ENCODE measurements around the gene COX7A2. TPM values are rescaled to one million over a fixed set of nuclear protein-coding genes. Genes with fewer than 3 reads are reported as not detected.

COX7A2 gene
- total and polyA plus RNA-seq, 2 experiments from 2014 or later = 768 to 1,135 TPM

DNA sequence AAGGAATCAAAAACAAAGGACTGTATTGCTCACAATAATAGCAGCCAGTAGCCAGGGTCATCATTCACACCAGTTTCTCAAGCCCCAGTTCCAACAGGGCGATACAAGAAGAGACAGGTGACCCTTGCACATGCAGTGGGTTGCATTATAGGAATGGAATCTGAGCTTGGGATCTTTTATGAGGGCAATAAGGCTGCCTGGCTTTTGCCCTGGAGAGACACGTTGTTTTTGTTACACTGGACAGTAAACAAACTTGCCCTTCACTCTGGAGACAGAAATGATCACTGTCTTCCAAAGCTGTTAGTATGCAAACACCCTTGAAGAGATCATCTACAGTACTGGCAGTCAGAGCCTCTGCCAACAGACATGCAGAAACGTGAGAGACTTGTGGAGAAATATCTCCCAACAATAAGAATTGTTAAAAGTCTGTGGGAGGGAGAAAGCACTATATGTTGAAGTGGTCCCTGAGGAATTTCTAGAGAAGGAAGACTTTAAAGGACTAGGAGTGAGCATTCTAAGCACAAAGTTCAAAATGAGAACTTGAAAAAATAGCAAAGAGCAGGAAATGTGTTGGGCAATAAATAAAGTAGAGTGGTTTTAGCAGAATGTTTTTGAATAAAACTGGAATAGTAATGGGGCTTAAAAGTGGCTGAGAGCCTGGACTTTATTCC, 31.5 kb downstream of the COX7A2 start:
- Histone ChIP-seq H3K4me1 (ENCODE audit: low read depth) (peaks cover 13% of the 10 kb centered on the region), H3K36me3 (no peaks in the 10 kb centered on the region), H3K27ac (no peak overlapping the region), H3K9me3 (ENCODE audit: low read depth) (no peaks in the 10 kb centered on the region), H3K27me3 (peaks cover 24% of the 10 kb centered on the region), H3K4me3 (no peak overlapping the region)
- DNase-seq (ENCODE audit: low read depth in 1 of 2, low spot score in 1 of 2) = no peak
- TF ChIP-seq, protein P1, sequence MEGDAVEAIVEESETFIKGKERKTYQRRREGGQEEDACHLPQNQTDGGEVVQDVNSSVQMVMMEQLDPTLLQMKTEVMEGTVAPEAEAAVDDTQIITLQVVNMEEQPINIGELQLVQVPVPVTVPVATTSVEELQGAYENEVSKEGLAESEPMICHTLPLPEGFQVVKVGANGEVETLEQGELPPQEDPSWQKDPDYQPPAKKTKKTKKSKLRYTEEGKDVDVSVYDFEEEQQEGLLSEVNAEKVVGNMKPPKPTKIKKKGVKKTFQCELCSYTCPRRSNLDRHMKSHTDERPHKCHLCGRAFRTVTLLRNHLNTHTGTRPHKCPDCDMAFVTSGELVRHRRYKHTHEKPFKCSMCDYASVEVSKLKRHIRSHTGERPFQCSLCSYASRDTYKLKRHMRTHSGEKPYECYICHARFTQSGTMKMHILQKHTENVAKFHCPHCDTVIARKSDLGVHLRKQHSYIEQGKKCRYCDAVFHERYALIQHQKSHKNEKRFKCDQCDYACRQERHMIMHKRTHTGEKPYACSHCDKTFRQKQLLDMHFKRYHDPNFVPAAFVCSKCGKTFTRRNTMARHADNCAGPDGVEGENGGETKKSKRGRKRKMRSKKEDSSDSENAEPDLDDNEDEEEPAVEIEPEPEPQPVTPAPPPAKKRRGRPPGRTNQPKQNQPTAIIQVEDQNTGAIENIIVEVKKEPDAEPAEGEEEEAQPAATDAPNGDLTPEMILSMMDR (IDR thresholded peaks at IDR 0.05; ENCODE audit: low read depth, low read length) = no peak

DNA sequence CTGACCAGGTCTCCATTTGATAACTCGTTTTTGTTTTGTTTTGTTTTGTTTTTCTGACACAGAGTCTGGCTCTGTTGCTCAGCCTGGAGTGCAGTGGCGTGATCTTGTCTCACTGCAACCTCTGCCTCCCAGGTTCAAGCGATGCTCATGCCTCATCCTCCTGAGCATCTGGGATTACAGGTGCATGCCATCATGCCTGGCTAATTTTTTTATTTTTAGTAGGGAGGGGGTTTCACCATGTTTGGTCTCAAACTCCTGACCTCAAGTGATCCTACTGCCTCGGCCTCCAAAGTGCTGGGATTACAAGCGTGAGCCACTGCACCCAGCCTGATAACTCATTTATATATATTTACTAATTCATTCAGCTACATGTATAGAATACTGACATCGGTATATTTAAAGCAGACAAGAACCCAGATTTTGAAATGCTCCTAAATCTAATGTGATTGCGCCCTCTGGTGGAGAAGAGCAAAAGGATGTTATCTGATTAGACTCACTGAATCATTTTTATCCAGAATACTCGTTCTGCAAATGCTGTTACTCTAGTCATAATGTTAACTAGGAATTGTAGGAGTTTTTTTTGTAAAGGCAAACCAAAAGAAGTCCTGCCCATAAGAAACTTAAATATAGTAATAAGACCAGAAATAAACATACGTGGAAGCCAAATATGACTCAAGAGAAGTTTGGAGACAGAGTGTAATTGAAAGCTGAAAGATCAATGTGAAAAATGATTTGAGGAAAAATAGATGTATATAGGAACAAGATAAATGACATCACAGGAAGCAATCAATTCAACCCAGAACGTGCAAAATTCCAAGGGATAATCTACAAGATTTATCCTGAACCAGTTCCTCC, 32.5 kb downstream of the COX7A2 start:
- peaks cover 13% of the 10 kb centered on the region for H3K4me1 ChIP-seq (ENCODE audit: low read depth)
- TF ChIP-seq, protein P1 (IDR thresholded peaks at IDR 0.05; ENCODE audit: low read depth, low read length) = peak; percentile 67
- no peaks in the 10 kb centered on the region for H3K9me3 ChIP-seq (ENCODE audit: low read depth)
- DNase-seq (ENCODE audit: low read depth in 1 of 2, low spot score in 1 of 2) = peak; percentile 83 to 84
- no peaks in the 10 kb centered on the region for H3K36me3 ChIP-seq
- H3K27me3 ChIP-seq = peaks cover 33% of the 10 kb centered on the region
- H3K4me3 ChIP-seq = no peak overlapping the region
- H3K27ac ChIP-seq = no peak overlapping the region

- Histone ChIP-seq H3K27me3 (peaks cover 52% of the 10 kb centered on the region), H3K4me1 (ENCODE audit: low read depth) (peaks cover 10% of the 10 kb centered on the region), H3K4me3 (no peak overlapping the region), H3K9me3 (ENCODE audit: low read depth) (no peaks in the 10 kb centered on the region), H3K27ac (no peak overlapping the region), H3K36me3 (no peaks in the 10 kb centered on the region)
- TF ChIP-seq, protein P1 (IDR thresholded peaks at IDR 0.05; ENCODE audit: low read depth, low read length) = no peak
- no peak for DNase-seq (ENCODE audit: low read depth in 1 of 2, low spot score in 1 of 2)
These were observed 34.3 kb downstream of the COX7A2 start for GRCh38 chr6:75209184-75209723.

GRCh38 chr6:75208298-75209183, 35.1 kb downstream of the COX7A2 start:
- no peak overlapping the region for H3K4me3 ChIP-seq
- H3K9me3 ChIP-seq (ENCODE audit: low read depth) = no peaks in the 10 kb centered on the region
- peak; percentile 89 to 91 for DNase-seq (ENCODE audit: low read depth in 1 of 2, low spot score in 1 of 2)
- H3K36me3 ChIP-seq = no peaks in the 10 kb centered on the region
- TF ChIP-seq, protein P1 (IDR thresholded peaks at IDR 0.05; ENCODE audit: low read depth, low read length) = peak; percentile 94
- peaks cover 59% of the 10 kb centered on the region for H3K27me3 ChIP-seq
- H3K27ac ChIP-seq = no peak overlapping the region
- H3K4me1 ChIP-seq (ENCODE audit: low read depth) = peaks cover 4% of the 10 kb centered on the region
